SKM-1 treated with dmso at 0.1 percent for 144 hours (cell line): ENCODE data around the gene NOS2.
"Not testable (repeated sequence)": the region's sequence is repeated elsewhere in the genome, so short reads cannot be mapped to it uniquely, and the experiment has no call there.

ENCODE experiments used
- DNase-seq: peaks from one replicate; lab custom pipeline; 2025; ENCODE audit not compliant: unreplicated experiment; lab: John Stamatoyannopoulos, UW

NOS2 gene

DNA sequence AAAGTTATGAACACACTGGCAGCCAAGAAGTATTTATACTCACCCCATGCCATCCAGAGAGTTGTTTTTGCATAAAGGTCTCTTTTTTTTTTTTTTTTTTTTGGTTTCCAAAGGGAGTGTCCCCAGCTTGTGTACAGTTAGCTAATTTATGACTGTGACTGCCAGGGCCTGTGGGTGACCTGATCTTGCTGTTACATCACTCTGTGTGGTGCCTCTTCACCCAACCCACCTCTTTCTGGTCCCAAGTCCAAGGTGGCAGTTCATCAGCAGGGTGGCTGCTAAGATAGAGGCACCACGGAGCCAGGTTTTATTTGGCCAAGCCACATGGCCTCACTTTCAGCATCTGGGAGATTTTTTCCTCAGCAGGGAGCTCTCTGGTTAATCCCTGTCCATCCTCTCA, at the start of gene NOS2:
Gene NOS2, minus strand, starts transcription at position 8 of the 400 bp plus-strand sequence. CDS start 1,720 bp downstream, outside the sequence.
- DNase-seq, result no peak

DNA sequence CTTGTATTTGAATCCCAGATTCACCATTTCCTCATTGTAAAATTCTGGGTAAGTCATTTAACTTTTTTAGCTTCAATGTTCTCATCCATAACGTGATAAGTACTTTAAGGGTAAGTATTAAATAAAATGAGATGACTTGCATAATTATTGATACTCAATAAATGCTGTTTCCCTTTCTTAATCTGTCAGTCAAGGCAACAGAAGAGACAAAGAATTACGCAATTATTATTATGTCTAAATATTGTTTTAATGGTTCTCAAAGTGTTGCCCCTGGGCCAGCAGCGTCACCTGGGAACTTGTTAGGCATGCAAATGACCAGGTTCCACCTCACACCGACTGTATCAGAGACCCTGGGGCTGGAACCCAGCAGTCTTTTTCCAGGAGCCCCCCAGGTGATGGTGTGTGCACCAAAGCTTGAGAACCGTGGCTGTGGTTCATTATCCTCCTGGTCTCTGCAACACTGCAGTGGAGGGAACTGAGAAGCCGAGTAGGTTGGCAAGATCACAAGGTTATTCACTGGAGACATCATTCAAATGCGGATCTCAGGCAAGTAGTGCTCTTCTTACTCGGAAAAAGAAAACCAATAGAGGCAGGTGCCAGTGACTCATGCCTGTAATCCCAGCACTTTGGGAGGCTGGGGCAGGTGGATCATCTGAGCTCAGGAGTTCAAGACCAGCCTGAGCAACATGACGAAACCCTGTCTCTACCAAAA, 49.3 kb upstream of the NOS2 start:
- DNase-seq, result no peak

- no peak for DNase-seq
Observed at GRCh38 chr17:27848931-27849330, 48.6 kb upstream of the NOS2 start.

DNA sequence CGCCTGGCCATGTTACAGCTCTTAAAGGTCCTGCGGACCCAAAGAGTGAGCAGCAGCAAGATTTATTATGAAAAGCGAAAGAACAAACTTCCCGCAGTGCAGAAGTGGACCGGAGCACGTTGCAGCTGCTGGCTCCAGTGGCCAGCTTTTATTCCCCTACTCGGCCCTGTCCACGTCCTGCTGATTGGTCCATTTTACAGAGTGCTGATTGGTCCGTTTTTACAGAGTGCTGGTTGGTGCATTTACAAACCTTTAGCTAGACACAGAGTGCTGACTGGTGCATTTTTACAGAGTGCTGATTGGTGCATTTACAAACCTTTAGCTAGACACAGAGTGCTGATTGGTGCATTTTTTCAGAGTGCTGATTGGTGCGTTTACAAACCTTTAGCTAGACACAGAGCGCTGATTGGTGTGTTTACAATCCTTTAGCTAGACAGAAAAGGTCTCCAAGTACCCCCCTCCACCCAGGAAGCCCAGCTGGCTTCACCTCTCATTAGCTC, 46.5 kb upstream of the NOS2 start:
- not testable (repeated sequence) for DNase-seq

GRCh38 chr17:27846042-27846655, 45.8 kb upstream of the NOS2 start:
- no peak for DNase-seq

GRCh38 chr17:27845264-27846041, 45.1 kb upstream of the NOS2 start:
- no peak for DNase-seq

GRCh38 chr17:27840688-27841087, 40.4 kb upstream of the NOS2 start:
- DNase-seq, result no peak

GRCh38 chr17:27840406-27840678, 40.0 kb upstream of the NOS2 start:
- not testable (repeated sequence) for DNase-seq

- not testable (repeated sequence) for DNase-seq
Observed at GRCh38 chr17:27839571-27840405, 39.5 kb upstream of the NOS2 start.

GRCh38 chr17:27838607-27839006, 38.3 kb upstream of the NOS2 start:
- not testable (repeated sequence) for DNase-seq

- DNase-seq, result not testable (repeated sequence)
Observed at GRCh38 chr17:27837769-27838168, 37.4 kb upstream of the NOS2 start.

- DNase-seq, result no peak
Observed at GRCh38 chr17:27836651-27837050, 36.3 kb upstream of the NOS2 start.

DNA sequence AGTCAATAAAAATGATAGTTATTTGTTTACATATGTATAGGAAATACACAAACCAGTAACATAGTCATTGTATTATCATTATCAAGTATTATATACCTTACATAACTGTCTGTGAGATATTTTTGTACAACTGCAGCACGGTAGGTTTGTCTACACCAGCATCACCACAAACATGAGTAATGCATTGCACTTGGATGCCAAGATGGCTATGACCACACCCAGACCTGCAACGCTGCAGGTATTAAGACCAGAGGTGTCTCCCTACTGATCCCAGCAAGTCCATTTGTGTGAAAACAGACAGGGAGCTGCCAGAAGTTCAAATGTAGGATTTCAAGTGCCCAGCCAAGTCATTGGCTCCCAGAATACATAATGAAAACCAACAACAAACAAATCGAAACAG, 34.2 kb upstream of the NOS2 start:
- DNase-seq, result no peak

DNA sequence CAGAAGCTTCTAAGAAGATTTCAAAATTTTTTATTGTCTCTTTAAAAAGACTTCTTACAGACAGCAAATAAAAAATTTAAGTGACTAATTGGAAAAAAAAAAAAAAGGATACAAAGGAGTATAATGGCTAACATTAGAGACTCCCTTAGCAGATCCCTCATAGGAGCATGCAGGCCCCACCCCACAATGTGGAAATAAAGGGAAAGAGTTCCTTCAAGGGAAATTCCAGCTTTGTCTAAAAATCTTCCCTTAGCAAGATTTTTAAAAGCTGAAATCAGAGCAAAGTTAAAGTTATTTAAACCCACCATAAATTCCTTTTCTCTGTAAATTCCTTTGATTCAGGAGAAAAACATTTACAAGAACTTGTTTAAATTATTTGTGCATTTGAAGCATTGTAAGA, 32.5 kb upstream of the NOS2 start:
- DNase-seq, result no peak

DNA sequence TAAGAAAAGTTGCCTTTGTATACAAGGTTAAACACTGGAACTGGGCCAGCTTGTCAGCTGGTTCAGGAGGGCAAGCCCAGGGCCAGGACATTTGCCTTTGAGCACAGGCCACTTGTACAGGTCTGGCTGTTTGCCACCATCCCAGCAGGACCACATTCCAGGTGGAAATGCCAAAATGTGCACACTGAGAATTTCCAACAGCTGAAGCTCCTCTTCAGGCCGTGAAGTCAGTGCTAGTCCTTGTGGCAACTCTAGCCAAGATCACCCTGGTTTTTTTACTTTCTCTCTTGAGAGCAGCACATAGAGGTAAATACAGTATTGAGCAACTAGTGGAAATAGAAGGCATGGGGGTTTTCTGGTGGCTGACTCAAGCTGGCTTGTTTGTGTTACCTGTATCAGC, 29.6 kb upstream of the NOS2 start:
- DNase-seq, result not testable (repeated sequence)

DNA sequence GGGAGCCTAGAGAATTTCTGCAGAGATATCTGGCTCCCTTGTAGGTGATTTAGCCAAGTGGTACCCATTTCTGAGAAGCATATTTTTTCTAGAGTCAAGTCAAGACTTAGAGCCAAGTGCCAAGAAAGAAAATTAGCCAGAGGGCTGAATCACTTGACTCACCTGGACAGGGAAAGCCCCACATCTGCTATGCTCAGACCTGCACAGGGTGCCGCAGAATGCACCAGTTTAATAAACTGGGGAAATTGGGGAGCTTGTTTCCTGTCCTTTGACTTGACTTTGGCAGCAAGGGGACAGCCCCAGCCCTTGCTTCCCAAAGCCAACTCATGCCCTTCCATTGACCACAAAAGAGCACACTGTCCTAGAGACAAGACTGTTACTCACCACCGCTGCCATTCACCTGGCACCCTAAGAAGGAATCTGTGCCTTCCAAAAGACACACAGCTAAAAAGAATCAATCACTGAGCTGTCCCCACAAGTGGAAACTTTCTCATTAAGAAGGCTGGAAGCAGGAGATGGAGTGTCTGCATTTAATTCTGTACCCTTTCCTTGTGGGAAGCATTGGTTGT, 28.9 kb upstream of the NOS2 start:
- DNase-seq, result not testable (repeated sequence)

DNA sequence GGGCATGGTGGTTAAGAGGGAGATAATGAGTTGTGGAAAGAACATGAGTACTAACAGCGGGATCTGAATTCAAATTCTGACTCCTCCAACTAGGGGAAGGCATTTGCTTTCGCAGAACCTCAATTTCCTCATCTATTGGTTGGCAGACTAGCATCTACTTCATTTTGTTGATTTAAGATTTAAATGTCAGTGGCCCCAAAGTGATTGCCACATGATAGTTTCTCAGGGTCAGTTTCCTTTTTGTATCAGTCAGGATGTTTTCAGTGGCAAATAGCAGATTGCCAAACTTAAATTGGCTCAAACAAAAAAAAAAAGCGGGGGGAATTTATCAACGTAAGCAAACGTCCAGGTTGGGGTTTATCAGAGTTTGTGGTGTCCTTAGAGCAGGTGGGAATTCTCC, 25.1 kb upstream of the NOS2 start:
- no peak for DNase-seq

GRCh38 chr17:27824745-27825144, 24.4 kb upstream of the NOS2 start:
- no peak for DNase-seq

DNA sequence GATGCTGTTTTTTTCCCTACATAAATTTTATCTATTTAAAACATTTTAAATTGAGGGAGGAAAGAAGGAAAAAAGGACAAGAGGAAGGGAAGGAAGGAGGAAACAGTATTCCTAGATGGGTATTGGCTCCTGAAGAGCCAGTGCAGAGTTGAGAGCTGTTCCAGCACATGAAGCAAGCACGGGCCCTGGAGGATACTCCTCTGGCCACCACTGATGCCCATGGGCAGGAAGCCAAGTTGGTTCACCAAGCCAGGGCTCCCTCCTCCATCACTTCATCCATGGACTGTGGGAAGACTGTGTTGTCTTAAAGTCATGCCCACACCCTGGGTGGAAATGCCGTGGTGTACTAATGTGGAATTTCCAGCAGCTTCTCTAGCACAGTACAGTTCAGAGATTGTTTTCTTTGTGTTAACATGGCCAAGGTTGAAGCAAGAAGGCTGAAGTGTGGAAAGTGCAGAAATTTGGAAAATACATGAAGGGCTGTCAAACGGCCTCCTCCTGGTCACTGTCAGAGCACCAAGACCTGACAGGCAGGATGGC, 23.9 kb upstream of the NOS2 start:
- DNase-seq, result no peak

DNA sequence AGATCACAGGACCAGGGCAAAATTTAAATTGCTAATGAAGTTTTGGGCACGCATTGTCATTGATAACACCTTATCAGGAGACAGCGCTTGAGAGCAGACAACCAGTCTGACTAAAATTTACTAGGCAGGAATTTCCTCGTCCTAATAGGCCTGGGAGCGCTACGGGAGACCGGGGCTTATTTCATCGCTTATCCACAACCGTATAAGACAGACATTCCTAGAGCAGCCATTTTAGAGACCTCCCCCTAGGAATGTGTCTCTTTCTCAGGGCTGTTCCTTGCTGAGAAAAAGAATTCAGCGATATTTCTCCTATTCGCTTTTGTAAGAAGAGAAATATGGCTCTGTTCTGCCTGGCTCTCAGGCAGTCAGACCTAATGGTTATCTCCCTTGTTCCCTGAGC, 21.8 kb upstream of the NOS2 start:
- DNase-seq, result not testable (repeated sequence)

GRCh38 chr17:27821318-27821717, 21.0 kb upstream of the NOS2 start:
- DNase-seq, result no peak
